Tibial artery (tissue), 4 donors: ENCODE results near the gene CA5A.

Experiments used
- DNase-seq, 2 donors: peaks; one replicate each; pipeline ENCODE4 v3.0.0-alpha.2; 2019
- H3K27ac ChIP-seq, 2 donors: fragments of 200-600 bp; sonication (generic) in 1 of 2; 1 replicate in 1 of 2; 2 replicates in 1 of 2; pipeline ENCODE4 v1.5.1; 2018 to 2019; ENCODE audit warnings: mild to moderate bottlenecking in 1 of 2
- H3K27me3 ChIP-seq, 2 donors: fragments of 200-600 bp; sonication (generic) in 1 of 2; one replicate each; pipeline versions ENCODE4 v1.5.1 to v1.6.0; 2016 to 2019
- H3K36me3 ChIP-seq, 3 donors: fragments of 200-600 bp; sonication (generic) in 2 of 3; one replicate each; pipeline ENCODE4 v1.5.1; 2016 to 2019; ENCODE audit warnings: mild to moderate bottlenecking in 2 of 3
- H3K4me1 ChIP-seq, 4 donors: fragments of 200-600 bp; sonication (generic) in 2 of 4; 1 replicate in 3 of 4; 2 replicates in 1 of 4; pipeline ENCODE4 v1.5.1; 2016 to 2019
- H3K4me3 ChIP-seq, 2 donors: fragments of 200-600 bp; sonication (generic) in 1 of 2; 1 replicate in 1 of 2; 2 replicates in 1 of 2; pipeline ENCODE4 v1.5.1; 2018 to 2019; ENCODE audit warnings: mild to moderate bottlenecking in 2 of 2
- H3K9me3 ChIP-seq, 3 donors: fragments of 200-600 bp; sonication (generic) in 1 of 3; one replicate each; pipeline ENCODE4 v1.5.1; 2016 to 2019
- intact Hi-C: fragments of 100-400 bp; cut with DNase I; formaldehyde crosslinking; loops from one replicate; pipeline ENCODE4 v1.15.0; 2023; ENCODE audit warnings: low total_unique reads
- TF ChIP-seq, protein P1 (sequence below), 2 experiments: fragments of 200-600 bp in 1 of 2; fragments of 450-650 bp in 1 of 2; IDR thresholded peaks; one replicate each; pipeline ENCODE4 v1.5.1; 2017 to 2019; ENCODE audit warnings: antibody characterized with exemption in 2 of 2, mild to moderate bottlenecking in 1 of 2, moderate library complexity in 1 of 2

Gene CA5A

DNA sequence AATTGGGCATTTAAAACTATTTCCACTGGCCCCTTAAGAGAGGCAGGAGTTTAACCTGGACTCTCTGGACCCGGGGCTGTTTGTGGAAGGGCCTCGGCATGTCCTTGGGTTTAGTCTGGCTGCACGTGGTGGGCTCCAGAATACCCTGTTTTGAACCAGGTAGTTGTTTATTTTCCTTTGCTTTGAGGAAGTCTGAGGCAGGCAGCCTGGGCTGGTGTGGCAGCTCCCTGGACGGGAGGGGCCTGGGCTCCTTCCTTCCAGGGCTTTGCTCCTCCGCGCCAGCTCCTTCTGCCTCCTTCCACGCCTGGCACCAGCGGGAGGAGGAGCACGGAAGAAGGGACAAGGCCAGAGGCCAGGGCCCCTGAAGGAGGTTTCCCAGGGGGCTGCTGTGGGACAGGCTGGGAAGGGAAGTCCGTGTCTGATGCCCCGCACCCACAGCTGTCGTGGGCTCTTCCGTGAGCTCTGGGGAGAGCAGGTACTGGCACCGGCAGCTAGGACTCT is 30.4 kb upstream of the CA5A start:
- intact Hi-C loops: no loop called here
- Histone ChIP-seq H3K27ac (peak overlapping the region; percentile 76 to 92), H3K27me3 (no peaks in the 10 kb centered on the region), H3K4me3 (peak overlapping the region; percentile 23 to 29), H3K36me3 (peaks cover 0 to 4% (median 0%) of the 10 kb centered on the region in 3 donors), H3K9me3 (peaks cover 2 to 7% (median 4%) of the 10 kb centered on the region in 3 donors), H3K4me1 (peaks cover 3 to 37% (median 23%) of the 10 kb centered on the region in 4 donors)
- TF ChIP-seq, protein P1, sequence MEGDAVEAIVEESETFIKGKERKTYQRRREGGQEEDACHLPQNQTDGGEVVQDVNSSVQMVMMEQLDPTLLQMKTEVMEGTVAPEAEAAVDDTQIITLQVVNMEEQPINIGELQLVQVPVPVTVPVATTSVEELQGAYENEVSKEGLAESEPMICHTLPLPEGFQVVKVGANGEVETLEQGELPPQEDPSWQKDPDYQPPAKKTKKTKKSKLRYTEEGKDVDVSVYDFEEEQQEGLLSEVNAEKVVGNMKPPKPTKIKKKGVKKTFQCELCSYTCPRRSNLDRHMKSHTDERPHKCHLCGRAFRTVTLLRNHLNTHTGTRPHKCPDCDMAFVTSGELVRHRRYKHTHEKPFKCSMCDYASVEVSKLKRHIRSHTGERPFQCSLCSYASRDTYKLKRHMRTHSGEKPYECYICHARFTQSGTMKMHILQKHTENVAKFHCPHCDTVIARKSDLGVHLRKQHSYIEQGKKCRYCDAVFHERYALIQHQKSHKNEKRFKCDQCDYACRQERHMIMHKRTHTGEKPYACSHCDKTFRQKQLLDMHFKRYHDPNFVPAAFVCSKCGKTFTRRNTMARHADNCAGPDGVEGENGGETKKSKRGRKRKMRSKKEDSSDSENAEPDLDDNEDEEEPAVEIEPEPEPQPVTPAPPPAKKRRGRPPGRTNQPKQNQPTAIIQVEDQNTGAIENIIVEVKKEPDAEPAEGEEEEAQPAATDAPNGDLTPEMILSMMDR (IDR thresholded peaks at IDR 0.05): no peak
- peak in 1 of 2 donors; percentile 76 for DNase-seq

DNA sequence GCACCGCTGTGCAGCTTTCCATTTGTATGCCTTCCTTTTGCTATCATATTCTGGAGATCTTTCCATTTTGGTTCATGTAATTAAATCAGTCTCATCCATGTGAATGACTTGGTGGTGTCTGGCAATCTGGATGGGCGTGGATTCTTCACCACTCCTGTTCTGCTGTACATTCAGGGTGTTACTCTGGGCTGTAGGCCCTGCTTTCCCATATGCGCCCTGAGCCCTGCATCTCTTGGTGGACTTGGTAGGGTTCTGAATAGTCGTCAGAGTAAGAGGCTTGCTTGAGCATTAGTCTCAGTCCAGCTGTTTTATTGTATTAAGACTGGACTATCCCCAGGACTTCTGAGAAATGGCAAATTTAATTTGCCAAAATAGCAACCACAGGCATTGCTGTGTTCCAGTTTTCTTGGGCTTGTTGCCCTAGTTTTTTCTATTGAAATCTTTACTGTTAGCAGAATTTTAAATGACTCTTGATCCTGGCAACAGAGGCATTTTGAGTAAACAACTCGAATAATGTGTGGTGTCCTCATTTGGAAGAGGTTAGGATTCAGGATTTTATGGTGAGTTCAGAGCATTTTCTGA is 29.8 kb upstream of the CA5A start:
- peaks cover 3 to 37% (median 23%) of the 10 kb centered on the region in 4 donors for H3K4me1 ChIP-seq

DNA sequence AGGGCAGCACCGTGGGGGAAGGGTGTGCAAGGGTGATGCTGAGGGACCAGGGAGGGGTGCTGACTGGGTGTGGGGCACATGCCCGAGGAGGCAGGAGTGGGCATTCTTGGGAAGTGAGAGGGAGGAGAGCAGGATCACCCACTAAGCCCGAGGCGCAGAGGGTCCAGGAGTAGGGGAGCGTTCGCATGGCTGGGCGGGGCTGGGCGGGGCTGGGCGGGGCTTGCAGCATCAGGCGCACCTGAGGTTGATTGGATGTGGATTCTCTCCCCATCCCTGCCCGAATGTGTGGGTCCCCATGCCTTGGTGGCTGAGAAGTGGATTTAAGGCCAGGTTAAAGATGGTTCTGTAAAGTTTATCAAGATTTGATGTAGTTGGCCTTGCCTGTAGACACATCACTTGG is 29.1 kb upstream of the CA5A start:
- no peaks in the 10 kb centered on the region for H3K9me3 ChIP-seq
- H3K4me3 ChIP-seq: no peak overlapping the region
- no peaks in the 10 kb centered on the region for H3K27me3 ChIP-seq
- peak overlapping the region; percentile 76 to 92 for H3K27ac ChIP-seq
- H3K36me3 ChIP-seq: no peaks in the 10 kb centered on the region
- TF ChIP-seq, protein P1 (IDR thresholded peaks at IDR 0.05): no peak
- no peak for DNase-seq
- peaks cover 3 to 37% (median 23%) of the 10 kb centered on the region in 4 donors for H3K4me1 ChIP-seq
- intact Hi-C loops: no loop called here

More for the DNA sequence above, 29.8 kb upstream of the CA5A start:
- DNase-seq: no peak
- intact Hi-C loops: no loop called here
- no peaks in the 10 kb centered on the region for H3K27me3 ChIP-seq
- peak overlapping the region; percentile 23 to 29 for H3K4me3 ChIP-seq
- peaks cover 0 to 2% (median 0%) of the 10 kb centered on the region in 3 donors for H3K9me3 ChIP-seq
- H3K36me3 ChIP-seq: peaks cover 0 to 4% (median 0%) of the 10 kb centered on the region in 3 donors
- TF ChIP-seq, protein P1 (IDR thresholded peaks at IDR 0.05): no peak
- peak overlapping the region; percentile 76 to 92 for H3K27ac ChIP-seq

DNA sequence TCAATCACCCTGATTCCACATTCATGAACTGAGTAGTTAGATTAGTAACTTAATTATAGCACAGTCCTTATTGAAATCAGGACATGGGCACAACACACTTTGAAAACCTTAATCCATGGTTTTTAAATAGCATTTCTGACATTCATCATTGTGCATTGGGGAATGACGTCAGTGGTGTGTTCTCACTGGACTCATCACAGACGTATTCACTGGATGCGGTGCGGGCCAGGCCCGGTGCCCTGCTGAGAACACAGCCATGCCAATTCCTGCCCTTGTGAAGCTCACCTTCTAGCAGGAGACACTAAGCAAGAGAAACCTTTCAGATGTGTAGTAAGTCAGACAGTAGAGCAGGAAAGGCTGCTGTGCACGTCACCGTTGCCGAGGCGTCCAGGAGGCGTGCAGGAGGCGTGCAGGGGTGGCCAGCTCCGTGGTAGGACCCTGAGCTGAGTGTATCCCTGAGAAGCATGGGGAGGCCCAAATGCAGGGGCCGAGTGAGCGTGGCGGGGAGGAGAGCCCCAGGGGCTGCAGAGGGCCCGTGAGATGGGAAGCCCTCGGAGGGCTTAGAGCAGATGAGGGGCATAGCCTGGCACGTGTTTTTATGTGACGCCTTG is 27.8 kb upstream of the CA5A start:
- H3K36me3 ChIP-seq: no peaks in the 10 kb centered on the region
- TF ChIP-seq, protein P1 (IDR thresholded peaks at IDR 0.05): no peak
- no peak for DNase-seq
- no peaks in the 10 kb centered on the region for H3K27me3 ChIP-seq
- intact Hi-C loops: no loop called here
- H3K4me3 ChIP-seq: no peak overlapping the region
- H3K4me1 ChIP-seq: peaks cover 3 to 37% (median 22%) of the 10 kb centered on the region in 4 donors
- H3K9me3 ChIP-seq: no peaks in the 10 kb centered on the region
- no peak overlapping the region for H3K27ac ChIP-seq

DNA sequence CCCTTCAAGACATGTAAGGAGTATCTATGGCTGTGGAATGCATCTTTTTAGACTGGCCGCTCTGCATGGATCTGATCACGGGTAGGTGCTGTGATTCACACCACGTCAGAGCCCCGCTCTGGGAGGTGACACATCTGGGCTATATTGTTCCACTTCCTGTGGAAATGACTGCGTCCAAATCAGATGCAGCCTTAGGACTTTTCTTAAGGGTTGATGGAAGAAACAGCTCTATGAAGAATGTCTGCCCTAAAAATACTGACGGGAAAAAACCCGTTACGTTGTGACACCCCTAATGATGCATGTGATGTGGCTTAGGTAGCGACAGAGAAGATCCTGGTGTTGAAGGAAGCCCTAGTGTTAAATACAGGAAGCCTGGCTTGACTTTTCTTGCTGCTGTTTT is 27.1 kb upstream of the CA5A start:
- no peaks in the 10 kb centered on the region for H3K9me3 ChIP-seq
- TF ChIP-seq, protein P1 (IDR thresholded peaks at IDR 0.05): no peak
- H3K27ac ChIP-seq: no peak overlapping the region
- no peak for DNase-seq
- intact Hi-C loops: no loop called here
- H3K27me3 ChIP-seq: no peaks in the 10 kb centered on the region
- no peak overlapping the region for H3K4me3 ChIP-seq
- peaks cover 3 to 33% (median 21%) of the 10 kb centered on the region in 4 donors for H3K4me1 ChIP-seq
- no peaks in the 10 kb centered on the region for H3K36me3 ChIP-seq
